HG03196 (cell line): ENCODE results near the gene RPL6.

ENCODE experiments used
- ATAC-seq: cut with Tn5 transposase; IDR thresholded peaks from one replicate; pipeline ENCODE4 v1.9.1; 2021; ENCODE audit not compliant: unreplicated experiment

RPL6 gene

GRCh38 chr12:112381406-112381882 lies 28.0 kb downstream of the RPL6 start:
- peak; percentile 46 for ATAC-seq

- no peak for ATAC-seq
These were observed 28.6 kb downstream of the RPL6 start for GRCh38 chr12:112380663-112381405.

GRCh38 chr12:112375105-112375504 lies 34.3 kb downstream of the RPL6 start:
- ATAC-seq, result no peak

GRCh38 chr12:112374166-112374740 lies 35.2 kb downstream of the RPL6 start:
- ATAC-seq, result no peak

GRCh38 chr12:112370868-112371510 lies 38.4 kb downstream of the RPL6 start:
- no peak for ATAC-seq

- no peak for ATAC-seq
These were observed 39.2 kb downstream of the RPL6 start for GRCh38 chr12:112370199-112370598.

DNA sequence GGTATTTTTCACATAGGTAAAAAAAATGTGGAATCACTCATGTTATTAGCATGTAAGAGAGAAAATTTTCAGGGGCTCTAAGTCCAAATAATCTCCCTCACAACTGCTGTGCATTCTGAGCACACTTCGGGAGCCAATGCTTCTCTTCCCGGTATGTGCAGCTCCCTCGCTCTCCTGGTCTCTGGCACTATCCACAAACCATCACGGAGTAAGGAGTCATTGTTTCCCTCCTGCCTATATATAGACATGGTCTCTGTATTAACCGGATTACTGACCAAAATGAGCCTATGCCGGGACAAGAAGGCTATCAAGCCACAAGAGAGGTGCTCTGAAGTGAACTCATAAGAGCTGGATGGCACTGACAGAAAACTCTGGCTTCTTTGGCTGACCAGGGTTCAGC lies 40.5 kb downstream of the RPL6 start:
- ATAC-seq, result no peak

DNA sequence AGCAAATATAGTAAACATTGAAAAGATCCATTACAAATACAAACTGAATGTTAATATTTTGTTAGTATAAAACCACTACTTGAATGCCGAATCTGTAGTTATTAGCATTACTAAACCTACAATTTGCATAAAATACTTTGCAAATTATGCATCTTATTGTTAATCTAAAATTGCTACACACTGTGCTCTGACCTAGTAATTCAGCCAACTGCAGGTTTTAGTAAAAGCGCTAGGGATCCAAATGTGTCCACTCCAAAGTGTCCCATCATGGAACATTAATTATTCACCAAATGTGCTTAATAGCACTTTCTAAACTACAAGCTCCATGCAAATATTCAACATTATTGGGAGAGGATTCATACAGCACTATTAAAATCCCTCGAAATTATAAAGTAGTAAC lies 41.4 kb downstream of the RPL6 start:
- no peak for ATAC-seq

DNA sequence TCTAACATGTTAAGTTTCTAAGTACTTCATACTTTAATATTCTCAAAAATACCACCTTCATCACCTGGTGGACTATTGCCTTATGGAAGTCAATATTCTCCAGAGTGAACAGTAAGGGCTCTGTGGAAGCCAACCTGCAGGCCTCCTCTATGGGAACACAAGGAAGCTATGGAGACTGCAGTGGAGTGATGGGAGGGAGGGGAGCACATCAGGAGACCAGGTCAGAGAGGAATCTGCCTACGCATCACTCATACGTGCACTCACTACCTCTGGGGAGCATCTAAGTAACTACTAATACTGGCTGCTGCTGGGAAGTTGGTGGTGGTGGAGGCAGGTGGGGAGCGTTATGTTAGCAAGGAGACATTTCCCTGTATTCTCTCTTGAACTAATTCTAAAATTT lies 47.1 kb downstream of the RPL6 start:
- no peak for ATAC-seq

DNA sequence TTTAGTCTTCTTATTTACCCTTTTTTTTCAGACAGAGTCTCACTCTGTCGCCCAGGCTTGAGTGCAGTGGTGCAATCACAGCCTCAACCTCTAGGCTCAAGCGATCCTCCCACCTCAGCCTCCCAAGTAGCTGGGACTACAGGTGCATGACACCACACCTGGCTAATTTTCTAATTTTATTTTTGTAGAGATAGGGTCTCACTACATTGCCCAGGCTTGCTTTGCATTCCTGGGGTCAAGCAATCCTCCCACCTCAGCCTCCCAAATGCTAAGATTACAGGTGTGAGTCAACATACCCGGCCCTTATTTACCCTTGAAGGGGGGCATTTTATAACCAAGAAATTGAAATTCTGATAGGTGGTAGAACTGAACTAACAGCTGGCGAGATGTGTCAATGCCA lies 48.1 kb downstream of the RPL6 start:
- ATAC-seq, result no peak

- no peak for ATAC-seq
These were observed 50.1 kb downstream of the RPL6 start for GRCh38 chr12:112359290-112359689.

DNA sequence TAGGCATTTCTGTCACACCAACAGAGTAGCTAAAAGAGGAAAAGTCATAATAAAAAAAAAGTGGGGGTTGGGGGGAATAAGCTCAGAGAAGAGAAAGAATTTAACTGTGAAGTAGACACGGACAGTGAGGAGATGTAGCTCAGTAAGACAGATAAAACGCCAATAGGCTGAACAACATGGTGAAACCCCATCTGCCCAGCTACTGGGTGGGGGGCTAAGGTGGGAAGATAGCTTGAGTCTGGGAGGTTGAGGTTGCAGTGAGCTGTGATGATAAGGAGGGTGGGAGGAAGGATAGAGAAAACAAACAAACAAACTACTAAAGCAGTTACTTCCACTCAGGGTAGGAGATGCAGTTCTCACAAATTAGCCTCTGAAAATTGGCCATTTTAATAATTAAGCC lies 52.2 kb downstream of the RPL6 start:
- ATAC-seq, result no peak
